ENCODE data around the gene C1orf21.

Gene C1orf21

GRCh38 chr1:184588701-184589100 is 201.9 kb downstream of the C1orf21 start:
- in situ Hi-C loops (cut with MboI; ENCODE audit: low sequenced_read_pairs, unreplicated experiment): no loop called here
- TF ChIP-seq, protein P1, sequence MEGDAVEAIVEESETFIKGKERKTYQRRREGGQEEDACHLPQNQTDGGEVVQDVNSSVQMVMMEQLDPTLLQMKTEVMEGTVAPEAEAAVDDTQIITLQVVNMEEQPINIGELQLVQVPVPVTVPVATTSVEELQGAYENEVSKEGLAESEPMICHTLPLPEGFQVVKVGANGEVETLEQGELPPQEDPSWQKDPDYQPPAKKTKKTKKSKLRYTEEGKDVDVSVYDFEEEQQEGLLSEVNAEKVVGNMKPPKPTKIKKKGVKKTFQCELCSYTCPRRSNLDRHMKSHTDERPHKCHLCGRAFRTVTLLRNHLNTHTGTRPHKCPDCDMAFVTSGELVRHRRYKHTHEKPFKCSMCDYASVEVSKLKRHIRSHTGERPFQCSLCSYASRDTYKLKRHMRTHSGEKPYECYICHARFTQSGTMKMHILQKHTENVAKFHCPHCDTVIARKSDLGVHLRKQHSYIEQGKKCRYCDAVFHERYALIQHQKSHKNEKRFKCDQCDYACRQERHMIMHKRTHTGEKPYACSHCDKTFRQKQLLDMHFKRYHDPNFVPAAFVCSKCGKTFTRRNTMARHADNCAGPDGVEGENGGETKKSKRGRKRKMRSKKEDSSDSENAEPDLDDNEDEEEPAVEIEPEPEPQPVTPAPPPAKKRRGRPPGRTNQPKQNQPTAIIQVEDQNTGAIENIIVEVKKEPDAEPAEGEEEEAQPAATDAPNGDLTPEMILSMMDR (IDR thresholded peaks at IDR 0.05; ENCODE audit: borderline replicate concordance, control extremely low read depth, extremely low read depth, insufficient read depth, missing control alignments): no peak
- no peak for DNase-seq (ENCODE audit: low spot score)

- TF ChIP-seq, protein P1 (IDR thresholded peaks at IDR 0.05; ENCODE audit: borderline replicate concordance, control extremely low read depth, extremely low read depth, insufficient read depth, missing control alignments): no peak
- no peak for DNase-seq (ENCODE audit: low spot score)
- in situ Hi-C loops (cut with MboI; ENCODE audit: low sequenced_read_pairs, unreplicated experiment): no loop called here
These were observed 203.4 kb downstream of the C1orf21 start for GRCh38 chr1:184590163-184590750.

GRCh38 chr1:184593597-184593996 is 206.8 kb downstream of the C1orf21 start:
- TF ChIP-seq, protein P1 (IDR thresholded peaks at IDR 0.05; ENCODE audit: borderline replicate concordance, control extremely low read depth, extremely low read depth, insufficient read depth, missing control alignments): no peak
- no peak for DNase-seq (ENCODE audit: low spot score)
- in situ Hi-C loops (cut with MboI; ENCODE audit: low sequenced_read_pairs, unreplicated experiment): no loop called here

- no peak for DNase-seq (ENCODE audit: low spot score)
- in situ Hi-C loops (cut with MboI; ENCODE audit: low sequenced_read_pairs, unreplicated experiment): no loop called here
- TF ChIP-seq, protein P1 (IDR thresholded peaks at IDR 0.05; ENCODE audit: borderline replicate concordance, control extremely low read depth, extremely low read depth, insufficient read depth, missing control alignments): no peak
These were observed 208.8 kb downstream of the C1orf21 start for GRCh38 chr1:184595596-184595995.

DNA sequence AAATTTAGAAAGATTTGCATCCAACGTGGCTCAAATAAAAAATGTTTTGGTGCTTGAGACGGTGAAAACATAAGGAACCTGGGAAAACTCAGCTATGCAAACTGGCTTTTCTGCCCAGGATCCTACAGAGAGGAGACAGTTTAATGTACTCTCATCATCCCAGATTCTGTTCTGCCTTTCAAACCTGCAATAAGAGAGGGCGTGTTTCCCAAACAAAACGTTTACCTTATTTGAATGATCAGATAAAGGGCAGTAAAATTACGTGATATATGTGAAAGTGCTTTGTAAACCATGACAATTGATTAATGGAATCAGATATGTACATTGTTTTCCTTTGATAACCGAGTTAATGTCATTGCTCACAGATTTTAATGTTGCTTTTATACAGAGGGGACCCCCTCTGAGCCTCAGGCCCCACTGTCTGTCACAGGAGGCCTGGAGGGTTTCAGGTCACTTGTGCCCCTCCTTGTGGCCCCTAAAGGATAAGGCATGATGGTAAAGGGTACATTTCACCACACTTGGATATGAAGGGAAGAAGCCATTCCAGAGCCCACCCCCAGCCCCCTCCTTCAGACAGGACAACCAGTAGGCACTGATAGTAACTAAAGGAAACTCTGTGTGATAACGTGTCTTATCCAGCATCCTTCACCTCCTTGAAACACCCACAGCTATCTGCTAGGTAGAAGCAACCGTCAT is 210.3 kb downstream of the C1orf21 start:
- in situ Hi-C loops (cut with MboI; ENCODE audit: low sequenced_read_pairs, unreplicated experiment): no loop called here
- TF ChIP-seq, protein P1 (IDR thresholded peaks at IDR 0.05; ENCODE audit: borderline replicate concordance, control extremely low read depth, extremely low read depth, insufficient read depth, missing control alignments): no peak
- DNase-seq (ENCODE audit: low spot score): no peak

DNA sequence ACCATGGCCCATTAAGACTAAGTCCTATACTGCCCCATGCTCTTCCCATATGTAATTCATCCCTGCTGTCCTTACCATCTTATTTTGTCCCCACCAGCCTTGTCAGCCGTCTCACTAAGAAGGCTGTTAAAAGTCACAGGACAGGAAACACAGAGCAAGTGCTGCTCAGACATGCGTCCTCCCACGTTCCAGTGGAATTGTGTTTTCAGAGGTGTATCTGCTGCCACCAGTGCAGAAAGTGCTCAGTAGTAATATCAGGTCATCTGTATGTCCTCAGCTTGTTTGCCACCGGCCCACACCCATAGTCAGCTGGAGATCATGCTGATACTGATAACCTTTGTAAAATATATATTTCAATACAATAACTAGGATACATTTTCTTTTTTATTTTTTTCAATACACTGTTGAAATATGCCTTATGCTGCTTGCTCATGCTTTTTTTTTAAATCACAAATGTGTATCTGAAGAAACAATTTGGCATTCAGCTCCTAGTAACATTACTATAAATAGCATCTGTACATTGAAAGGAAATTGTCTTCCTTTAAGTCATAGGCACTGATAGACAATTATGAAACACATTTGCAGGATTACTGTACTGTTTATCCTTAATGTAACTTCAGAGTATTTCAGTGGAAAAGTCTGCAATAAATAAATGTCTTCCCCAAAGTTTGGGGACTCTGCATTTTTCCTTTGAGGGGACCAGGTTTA is 211.0 kb downstream of the C1orf21 start:
- in situ Hi-C loops (cut with MboI; ENCODE audit: low sequenced_read_pairs, unreplicated experiment): no loop called here
- TF ChIP-seq, protein P1 (IDR thresholded peaks at IDR 0.05; ENCODE audit: borderline replicate concordance, control extremely low read depth, extremely low read depth, insufficient read depth, missing control alignments): no peak
- DNase-seq (ENCODE audit: low spot score): no peak
